Neural cell (in vitro differentiated cells): ENCODE data around the gene WNK2.

Experiments used
- EP300 ChIP-seq: fragments of 450-650 bp; conservative IDR thresholded peaks from 2 replicates; pipeline ENCODE4 v1.6.1; 2014; ENCODE audit warnings: antibody characterized with exemption, mild to moderate bottlenecking, moderate library complexity; ENCODE audit not compliant: poor library complexity, severe bottlenecking
- EZH2 ChIP-seq: fragments of 200-600, 300-800 bp; shearing (Covaris generic), sonication (generic); IDR thresholded peaks from 2 replicates; pipeline ENCODE4 v1.6.1; 2014; ENCODE audit warnings: antibody characterized with exemption, low read length, borderline replicate concordance, mild to moderate bottlenecking; ENCODE audit not compliant: insufficient read depth, poor library complexity, severe bottlenecking
- MXI1 ChIP-seq: fragments of 450-650 bp; conservative IDR thresholded peaks from 2 replicates; pipeline ENCODE4 v1.6.1; 2014; ENCODE audit warnings: antibody characterized with exemption, mild to moderate bottlenecking; ENCODE audit not compliant: poor library complexity, severe bottlenecking
- POLR2AphosphoS5 ChIP-seq: IDR thresholded peaks from 2 replicates; pipeline ENCODE4 v1.6.1; 2012
- RAD21 ChIP-seq: fragments of 450-650 bp; conservative IDR thresholded peaks from 2 replicates; pipeline ENCODE4 v1.6.1; 2014; ENCODE audit warnings: antibody characterized with exemption, mild to moderate bottlenecking, moderate library complexity
- TAF1 ChIP-seq: IDR thresholded peaks from 2 replicates; pipeline ENCODE4 v1.6.1; 2012; ENCODE audit warnings: low read depth
- TF ChIP-seq, protein P1 (sequence below): fragments of 450-650 bp; IDR thresholded peaks from 2 replicates; pipeline ENCODE4 v1.5.1; 2014; ENCODE audit warnings: antibody characterized with exemption, mild to moderate bottlenecking, moderate library complexity; ENCODE audit not compliant: poor library complexity, severe bottlenecking
- TF ChIP-seq, protein P2 (sequence below): IDR thresholded peaks from 2 replicates; pipeline ENCODE4 v1.6.1; 2012; ENCODE audit warnings: borderline replicate concordance

DNA sequence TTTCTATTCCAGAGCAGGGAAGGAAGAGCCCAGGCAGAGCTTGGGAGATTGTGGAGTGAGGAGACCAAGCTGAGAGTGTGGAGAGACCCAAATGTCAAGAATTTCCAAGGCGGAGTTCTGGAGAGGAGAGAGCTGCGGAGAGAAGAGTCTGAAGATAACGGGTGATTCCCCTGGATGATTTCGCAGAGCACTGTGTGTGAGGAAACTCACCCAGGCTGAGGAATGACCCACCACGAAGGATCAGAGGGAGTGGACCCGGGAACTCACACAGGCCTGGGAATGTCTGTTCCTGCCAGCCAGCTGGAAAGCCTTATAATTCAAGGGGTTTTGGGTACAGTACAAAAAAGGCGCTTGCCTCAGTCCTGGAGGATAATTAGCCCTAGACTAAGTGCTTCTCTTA, 94.2 kb downstream of the WNK2 start:
- TF ChIP-seq, protein P1, sequence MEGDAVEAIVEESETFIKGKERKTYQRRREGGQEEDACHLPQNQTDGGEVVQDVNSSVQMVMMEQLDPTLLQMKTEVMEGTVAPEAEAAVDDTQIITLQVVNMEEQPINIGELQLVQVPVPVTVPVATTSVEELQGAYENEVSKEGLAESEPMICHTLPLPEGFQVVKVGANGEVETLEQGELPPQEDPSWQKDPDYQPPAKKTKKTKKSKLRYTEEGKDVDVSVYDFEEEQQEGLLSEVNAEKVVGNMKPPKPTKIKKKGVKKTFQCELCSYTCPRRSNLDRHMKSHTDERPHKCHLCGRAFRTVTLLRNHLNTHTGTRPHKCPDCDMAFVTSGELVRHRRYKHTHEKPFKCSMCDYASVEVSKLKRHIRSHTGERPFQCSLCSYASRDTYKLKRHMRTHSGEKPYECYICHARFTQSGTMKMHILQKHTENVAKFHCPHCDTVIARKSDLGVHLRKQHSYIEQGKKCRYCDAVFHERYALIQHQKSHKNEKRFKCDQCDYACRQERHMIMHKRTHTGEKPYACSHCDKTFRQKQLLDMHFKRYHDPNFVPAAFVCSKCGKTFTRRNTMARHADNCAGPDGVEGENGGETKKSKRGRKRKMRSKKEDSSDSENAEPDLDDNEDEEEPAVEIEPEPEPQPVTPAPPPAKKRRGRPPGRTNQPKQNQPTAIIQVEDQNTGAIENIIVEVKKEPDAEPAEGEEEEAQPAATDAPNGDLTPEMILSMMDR, result no peak
- TF ChIP-seq TAF1 (no peak), RAD21 (no peak), EZH2 (no peak), EP300 (no peak), POLR2AphosphoS5 (no peak), MXI1 (no peak)
- TF ChIP-seq, protein P2, sequence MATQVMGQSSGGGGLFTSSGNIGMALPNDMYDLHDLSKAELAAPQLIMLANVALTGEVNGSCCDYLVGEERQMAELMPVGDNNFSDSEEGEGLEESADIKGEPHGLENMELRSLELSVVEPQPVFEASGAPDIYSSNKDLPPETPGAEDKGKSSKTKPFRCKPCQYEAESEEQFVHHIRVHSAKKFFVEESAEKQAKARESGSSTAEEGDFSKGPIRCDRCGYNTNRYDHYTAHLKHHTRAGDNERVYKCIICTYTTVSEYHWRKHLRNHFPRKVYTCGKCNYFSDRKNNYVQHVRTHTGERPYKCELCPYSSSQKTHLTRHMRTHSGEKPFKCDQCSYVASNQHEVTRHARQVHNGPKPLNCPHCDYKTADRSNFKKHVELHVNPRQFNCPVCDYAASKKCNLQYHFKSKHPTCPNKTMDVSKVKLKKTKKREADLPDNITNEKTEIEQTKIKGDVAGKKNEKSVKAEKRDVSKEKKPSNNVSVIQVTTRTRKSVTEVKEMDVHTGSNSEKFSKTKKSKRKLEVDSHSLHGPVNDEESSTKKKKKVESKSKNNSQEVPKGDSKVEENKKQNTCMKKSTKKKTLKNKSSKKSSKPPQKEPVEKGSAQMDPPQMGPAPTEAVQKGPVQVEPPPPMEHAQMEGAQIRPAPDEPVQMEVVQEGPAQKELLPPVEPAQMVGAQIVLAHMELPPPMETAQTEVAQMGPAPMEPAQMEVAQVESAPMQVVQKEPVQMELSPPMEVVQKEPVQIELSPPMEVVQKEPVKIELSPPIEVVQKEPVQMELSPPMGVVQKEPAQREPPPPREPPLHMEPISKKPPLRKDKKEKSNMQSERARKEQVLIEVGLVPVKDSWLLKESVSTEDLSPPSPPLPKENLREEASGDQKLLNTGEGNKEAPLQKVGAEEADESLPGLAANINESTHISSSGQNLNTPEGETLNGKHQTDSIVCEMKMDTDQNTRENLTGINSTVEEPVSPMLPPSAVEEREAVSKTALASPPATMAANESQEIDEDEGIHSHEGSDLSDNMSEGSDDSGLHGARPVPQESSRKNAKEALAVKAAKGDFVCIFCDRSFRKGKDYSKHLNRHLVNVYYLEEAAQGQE, result no peak
